Left ventricle myocardium inferior (tissue), 1 donor: Measurements from ENCODE around the gene FBH1. TPM values are rescaled to one million over a fixed set of nuclear protein-coding genes. Genes with fewer than 3 reads are reported as not detected.

Source experiments
- DNase-seq: peaks from one replicate; pipeline ENCODE4 v3.0.0-alpha.2; 2020
- H3K27ac ChIP-seq: fragments of 200-600 bp; replicated peaks from 2 replicates; pipeline ENCODE4 v1.8.0; 2021
- H3K27me3 ChIP-seq: fragments of 200-600 bp; 2 replicates; pipeline ENCODE4 v1.8.0; 2021; ENCODE audit warnings: low read depth
- H3K36me3 ChIP-seq: fragments of 200-600 bp; 2 replicates; pipeline ENCODE4 v1.8.0; 2021
- H3K4me1 ChIP-seq: fragments of 200-600 bp; 2 replicates; pipeline ENCODE4 v1.8.0; 2021
- H3K4me3 ChIP-seq: fragments of 200-600 bp; 2 replicates; pipeline ENCODE4 v1.8.0; 2021; ENCODE audit warnings: mild to moderate bottlenecking, moderate library complexity
- H3K9me3 ChIP-seq: fragments of 200-600 bp; replicated peaks from 2 replicates; pipeline ENCODE4 v1.8.0; 2021
- CTCF ChIP-seq: fragments of 200-600 bp; IDR thresholded peaks from 2 replicates; pipeline ENCODE4 v1.8.0; 2021; ENCODE audit warnings: antibody characterized with exemption, mild to moderate bottlenecking, borderline replicate concordance
- intact Hi-C: fragments of 100-400 bp; cut with micrococcal nuclease; formaldehyde crosslinking; loops from one replicate; pipeline ENCODE4 v1.11.0; 2022
- total RNA-seq: library from RNA; stranded (reverse); fragmentation: NEBNext Ultra II Directional; extraction: Animal tissue kit (Norgen Biotek cat#: 25700); gene quantifications from one replicate; pipeline ENCODE4 v1.2.1, GENCODE V29; 2021
- donor health status: DM: no; HTN: yes; CAD: no; lungs with severe emphysema.

Gene FBH1
- total RNA-seq, 1 donor from 2014 or later, result 75.5 TPM

- Histone ChIP-seq H3K36me3 (peaks cover 98% of the 10 kb centered on the region), H3K27me3 (no peaks in the 10 kb centered on the region), H3K27ac (no peak overlapping the region), H3K9me3 (no peaks in the 10 kb centered on the region), H3K4me3 (no peak overlapping the region), H3K4me1 (peaks cover 4% of the 10 kb centered on the region)
- intact Hi-C loops, result no loop called here
- no peak for TF ChIP-seq CTCF
- DNase-seq, result no peak
Measured at GRCh38 chr10:5915451-5915850, 25.4 kb downstream of the FBH1 start.

- no peaks in the 10 kb centered on the region for H3K27me3 ChIP-seq
- no peaks in the 10 kb centered on the region for H3K9me3 ChIP-seq
- no peak overlapping the region for H3K4me3 ChIP-seq
- no peak overlapping the region for H3K27ac ChIP-seq
- TF ChIP-seq CTCF, result no peak
- no peaks in the 10 kb centered on the region for H3K4me1 ChIP-seq
- intact Hi-C loops, result no loop called here
- DNase-seq, result no peak
- peaks cover 98% of the 10 kb centered on the region for H3K36me3 ChIP-seq
Measured at GRCh38 chr10:5917305-5917704, 27.3 kb downstream of the FBH1 start.

- no peaks in the 10 kb centered on the region for H3K4me1 ChIP-seq
- H3K4me3 ChIP-seq, result no peak overlapping the region
- no peaks in the 10 kb centered on the region for H3K27me3 ChIP-seq
- TF ChIP-seq CTCF, result no peak
- no peaks in the 10 kb centered on the region for H3K9me3 ChIP-seq
- no peak for DNase-seq
- no peak overlapping the region for H3K27ac ChIP-seq
- intact Hi-C loops, result no loop called here
- H3K36me3 ChIP-seq, result peaks cover 98% of the 10 kb centered on the region
Measured at GRCh38 chr10:5918763-5919162, 28.7 kb downstream of the FBH1 start.

- no peaks in the 10 kb centered on the region for H3K9me3 ChIP-seq
- no peak overlapping the region for H3K27ac ChIP-seq
- intact Hi-C loops, result no loop called here
- peaks cover 98% of the 10 kb centered on the region for H3K36me3 ChIP-seq
- DNase-seq, result no peak
- no peak for TF ChIP-seq CTCF
- no peaks in the 10 kb centered on the region for H3K4me1 ChIP-seq
- H3K4me3 ChIP-seq, result no peak overlapping the region
- no peaks in the 10 kb centered on the region for H3K27me3 ChIP-seq
Measured at GRCh38 chr10:5919568-5919967, 29.5 kb downstream of the FBH1 start.

- TF ChIP-seq CTCF, result no peak
- Histone ChIP-seq H3K27ac (no peak overlapping the region), H3K9me3 (no peaks in the 10 kb centered on the region), H3K36me3 (peaks cover 100% of the 10 kb centered on the region), H3K4me1 (no peaks in the 10 kb centered on the region), H3K27me3 (no peaks in the 10 kb centered on the region), H3K4me3 (no peak overlapping the region)
- DNase-seq, result no peak
- intact Hi-C loops, result no loop called here
Measured at GRCh38 chr10:5921746-5922145, 31.7 kb downstream of the FBH1 start.

- H3K27ac ChIP-seq, result no peak overlapping the region
- no peak overlapping the region for H3K4me3 ChIP-seq
- intact Hi-C loops, result no loop called here
- TF ChIP-seq CTCF, result no peak
- no peak for DNase-seq
- H3K36me3 ChIP-seq, result peaks cover 100% of the 10 kb centered on the region
- no peaks in the 10 kb centered on the region for H3K9me3 ChIP-seq
- H3K27me3 ChIP-seq, result no peaks in the 10 kb centered on the region
- no peaks in the 10 kb centered on the region for H3K4me1 ChIP-seq
Measured at GRCh38 chr10:5924889-5925288, 34.8 kb downstream of the FBH1 start.
